SHP77 treated with DMSO at 0.1 percent for 48 hours (cell line): ENCODE results near the gene BIRC7.

Experiments used
- DNase-seq: peaks from one replicate; lab custom pipeline; 2025; lab: John Stamatoyannopoulos, UW

BIRC7 gene

GRCh38 chr20:63225082-63225454, 10.6 kb upstream of the BIRC7 start:
- DNase-seq, result no peak

- no peak for DNase-seq
Observed at GRCh38 chr20:63226042-63226943, 9.4 kb upstream of the BIRC7 start.

- no peak for DNase-seq
Observed at GRCh38 chr20:63227260-63227659, 8.4 kb upstream of the BIRC7 start.

- DNase-seq, result no peak
Observed at GRCh38 chr20:63228806-63229205, 6.9 kb upstream of the BIRC7 start.

- DNase-seq, result peak; percentile 49
Observed at GRCh38 chr20:63230800-63231268, 4.9 kb upstream of the BIRC7 start.

- DNase-seq, result no peak
Observed at GRCh38 chr20:63232235-63233060, 3.3 kb upstream of the BIRC7 start.

GRCh38 chr20:63233061-63233344, 2.7 kb upstream of the BIRC7 start:
- DNase-seq, result no peak

GRCh38 chr20:63233924-63234323, 1.8 kb upstream of the BIRC7 start:
- DNase-seq, result no peak

GRCh38 chr20:63234693-63235398, 859 bp upstream of the BIRC7 start:
- DNase-seq, result no peak

GRCh38 chr20:63236116-63236837, 572 bp downstream of the BIRC7 start:
- no peak for DNase-seq

- DNase-seq, result no peak
Observed at GRCh38 chr20:63238031-63238430, 2.3 kb downstream of the BIRC7 start.

GRCh38 chr20:63238514-63239125, 2.9 kb downstream of the BIRC7 start:
- DNase-seq, result no peak

- DNase-seq, result no peak
Observed at GRCh38 chr20:63239431-63239830, 3.7 kb downstream of the BIRC7 start.

- DNase-seq, result no peak
Observed at GRCh38 chr20:63240004-63240403, 4.3 kb downstream of the BIRC7 start.

GRCh38 chr20:63241272-63241671, 5.6 kb downstream of the BIRC7 start:
- no peak for DNase-seq

- no peak for DNase-seq
Observed at GRCh38 chr20:63242736-63243135, 7.0 kb downstream of the BIRC7 start.

GRCh38 chr20:63243604-63244247, 8.0 kb downstream of the BIRC7 start:
- no peak for DNase-seq

GRCh38 chr20:63244468-63244867, 8.8 kb downstream of the BIRC7 start:
- no peak for DNase-seq

GRCh38 chr20:63246490-63247288, 11.0 kb downstream of the BIRC7 start:
- no peak for DNase-seq

GRCh38 chr20:63247671-63248228, 12.0 kb downstream of the BIRC7 start:
- DNase-seq, result no peak
